IMR-90 (cell line): Measurements from ENCODE around the gene GMPPA. TPM values are rescaled to one million over a fixed set of nuclear protein-coding genes. Genes with fewer than 3 reads are reported as not detected.
A peak's percentile ranks its signal among the peaks of the same experiment; 100 is the strongest.

Experiments
- ATAC-seq: fragments of 200-7000 bp; cut with Tn5 transposase; 2 replicates; pipeline ENCODE4 v1.9.1; 2020; ENCODE audit warnings: low read depth, mild to moderate bottlenecking, moderate library complexity
- BruUV-seq: library from RNA; stranded (reverse); fragments of 400-500 nt; replicated peaks from 2 replicates; lab custom pipeline; 2021; lab: Mats Ljungman, UMichigan
- CTCF ChIA-PET: fragments of 300-600 bp; formaldehyde crosslinking; extraction: SDS; loops from one replicate; lab custom pipeline; 2021; ENCODE audit warnings: antibody characterized with exemption; lab: Yijun Ruan, JAX
- POLR2A ChIA-PET: fragments of 300-600 bp; sonication (Branson Sonifier 250); formaldehyde crosslinking; loops from one replicate; lab custom pipeline; 2022; ENCODE audit warnings: antibody characterized with exemption; ENCODE audit not compliant: unreplicated experiment; lab: Charles Lee
- DNase-seq: peaks from one replicate; pipeline ENCODE4 v3.0.0; 2013
- H2AFZ ChIP-seq: replicated peaks from 2 replicates; pipeline ENCODE3; 2013; ENCODE audit warnings: low read length, mild to moderate bottlenecking; ENCODE audit not compliant: poor library complexity
- H2AK5ac ChIP-seq: 2 replicates; pipeline ENCODE4 v1.6.1; 2013; ENCODE audit warnings: low read depth, low read length, inconsistent platforms
- H2AK9ac ChIP-seq: replicated peaks from 2 replicates; pipeline ENCODE3; 2013; ENCODE audit warnings: mild to moderate bottlenecking, low read depth, low read length, moderate library complexity; ENCODE audit not compliant: poor library complexity
- H2BK120ac ChIP-seq: 2 replicates; pipeline ENCODE4 v1.6.1; 2013; ENCODE audit warnings: low read depth, low read length, inconsistent platforms
- H2BK15ac ChIP-seq: 3 replicates; pipeline ENCODE4 v1.6.1; 2013; ENCODE audit warnings: low read depth, low read length, inconsistent platforms
- H2BK20ac ChIP-seq: 2 replicates; pipeline ENCODE4 v1.6.1; 2013; ENCODE audit warnings: low read depth, mild to moderate bottlenecking, inconsistent platforms, low read length, moderate library complexity
- H2BK5ac ChIP-seq: 2 replicates; pipeline ENCODE4 v1.6.1; 2013; ENCODE audit warnings: mild to moderate bottlenecking, low read depth, low read length, inconsistent platforms; ENCODE audit not compliant: poor library complexity, severe bottlenecking
- H3K14ac ChIP-seq: replicated peaks from 2 replicates; pipeline ENCODE4 v1.6.1; 2013; ENCODE audit warnings: low read depth, low read length, inconsistent platforms
- H3K18ac ChIP-seq: 2 replicates; pipeline ENCODE4 v1.6.1; 2013; ENCODE audit warnings: low read depth, low read length, control low read depth
- H3K23ac ChIP-seq: 2 replicates; pipeline ENCODE4 v1.6.1; 2013; ENCODE audit warnings: low read depth, low read length, inconsistent platforms
- H3K27ac ChIP-seq: 2 replicates; pipeline ENCODE4 v1.5.1; 2013; ENCODE audit warnings: mild to moderate bottlenecking, control low read depth, low read length; ENCODE audit not compliant: insufficient read depth
- H3K27me3 ChIP-seq: 2 replicates; pipeline ENCODE4 v1.6.1; 2013; ENCODE audit warnings: low read length; ENCODE audit not compliant: control insufficient read depth, insufficient read depth
- H3K36me3 ChIP-seq: 2 replicates; pipeline ENCODE4 v1.6.1; 2013; ENCODE audit warnings: low read length, mixed read lengths; ENCODE audit not compliant: control insufficient read depth, insufficient read depth
- H3K4ac ChIP-seq: 2 replicates; pipeline ENCODE4 v1.6.1; 2013; ENCODE audit warnings: low read depth, low read length, inconsistent platforms
- H3K4me1 ChIP-seq: 2 replicates; pipeline ENCODE4 v1.6.1; 2013; ENCODE audit warnings: low read length, mixed read lengths; ENCODE audit not compliant: control insufficient read depth, insufficient read depth
- H3K4me2 ChIP-seq: 2 replicates; pipeline ENCODE4 v1.6.1; 2013; ENCODE audit warnings: low read depth, mild to moderate bottlenecking, control low read depth, low read length, moderate library complexity
- H3K4me3 ChIP-seq: 2 replicates; pipeline ENCODE4 v1.5.1; 2013; ENCODE audit warnings: low read depth, mild to moderate bottlenecking, control low read depth, low read length, moderate library complexity; ENCODE audit not compliant: insufficient read depth
- H3K56ac ChIP-seq: 2 replicates; pipeline ENCODE4 v1.6.1; 2013; ENCODE audit warnings: low read length, inconsistent platforms; ENCODE audit not compliant: insufficient read depth; ENCODE audit errors: extremely low read depth
- H3K79me1 ChIP-seq, 2 experiments: 2 replicates each; pipeline ENCODE4 v1.6.1; 2013; ENCODE audit warnings: low read length in 2 of 2, inconsistent platforms in 1 of 2, low read depth in 1 of 2
- H3K9ac ChIP-seq: 2 replicates; pipeline ENCODE4 v1.6.1; 2013; ENCODE audit warnings: low read depth, low read length, control low read depth
- H3K9me1 ChIP-seq: 2 replicates; pipeline ENCODE4 v1.6.1; 2013; ENCODE audit warnings: low read length, inconsistent platforms; ENCODE audit not compliant: insufficient read depth
- H3K9me3 ChIP-seq: 2 replicates; pipeline ENCODE4 v1.6.1; 2013; ENCODE audit warnings: low read length; ENCODE audit not compliant: control insufficient read depth, insufficient read depth
- H4K20me1 ChIP-seq: 2 replicates; pipeline ENCODE4 v1.6.1; 2013; ENCODE audit warnings: low read length, inconsistent platforms; ENCODE audit not compliant: insufficient read depth
- H4K5ac ChIP-seq: 2 replicates; pipeline ENCODE4 v1.6.1; 2013; ENCODE audit warnings: mild to moderate bottlenecking, low read depth, low read length, control low read depth
- H4K8ac ChIP-seq, 2 experiments: 2 replicates each; pipeline ENCODE4 v1.6.1; 2013; ENCODE audit warnings: low read depth in 2 of 2, low read length in 2 of 2, control low read depth in 1 of 2, inconsistent platforms in 1 of 2
- H4K91ac ChIP-seq: 2 replicates; pipeline ENCODE4 v1.6.1; 2013; ENCODE audit warnings: low read depth, low read length, inconsistent platforms; ENCODE audit not compliant: insufficient read depth
- BHLHE40 ChIP-seq: fragments of 150-350 bp; IDR thresholded peaks from 2 replicates; pipeline ENCODE4 v1.6.1; 2016; ENCODE audit warnings: mild to moderate bottlenecking, low read depth, low read length
- FOS ChIP-seq: fragments of 150-350 bp; IDR thresholded peaks from 2 replicates; pipeline ENCODE4 v1.6.1; 2016; ENCODE audit warnings: low read depth, low read length
- MAFK ChIP-seq: IDR thresholded peaks from 2 replicates; pipeline ENCODE4 v1.6.1; 2012; ENCODE audit warnings: low read depth, low read length, improper control_type of control experiment
- MAZ ChIP-seq: IDR thresholded peaks from 2 replicates; pipeline ENCODE4 v1.6.1; 2012; ENCODE audit warnings: low read depth, mild to moderate bottlenecking, low read length, improper control_type of control experiment, moderate library complexity, borderline replicate concordance
- MXI1 ChIP-seq: IDR thresholded peaks from 2 replicates; pipeline ENCODE4 v1.6.1; 2012; ENCODE audit warnings: low read depth, mild to moderate bottlenecking, low read length, moderate library complexity, borderline replicate concordance
- NFE2L2 ChIP-seq: fragments of 150-350 bp; IDR thresholded peaks from 2 replicates; pipeline ENCODE4 v1.6.1; 2016; ENCODE audit warnings: low read depth, mild to moderate bottlenecking, low read length
- POLR2A ChIP-seq: IDR thresholded peaks from 2 replicates; pipeline ENCODE4 v1.6.1; 2012; ENCODE audit warnings: mild to moderate bottlenecking, low read depth, low read length
- RAD21 ChIP-seq: IDR thresholded peaks from 2 replicates; pipeline ENCODE4 v1.6.1; 2012; ENCODE audit warnings: low read length, improper control_type of control experiment
- RCOR1 ChIP-seq: IDR thresholded peaks from 2 replicates; pipeline ENCODE4 v1.6.1; 2012; ENCODE audit warnings: mild to moderate bottlenecking, low read length, improper control_type of control experiment; ENCODE audit not compliant: insufficient replicate concordance
- SMC3 ChIP-seq: fragments of 150-350 bp; IDR thresholded peaks from 2 replicates; pipeline ENCODE4 v1.6.1; 2016; ENCODE audit warnings: low read depth, mild to moderate bottlenecking, antibody characterized with exemption, low read length, moderate library complexity
- WGBS, 2 experiments: methylation state at CpG; one replicate each; pipeline versions ENCODE4 v1.1.5 to v1.1.7; 2013; ENCODE audit warnings: missing lambda C conversion rate in 2 of 2; ENCODE audit not compliant: insufficient read length in 1 of 2; ENCODE audit errors: extremely low coverage in 2 of 2; 5-methylcytosine and 5-hydroxymethylcytosine counted together
- dilution Hi-C: fragments of 300-500 bp; cut with HindIII; formaldehyde crosslinking; loops from one replicate; pipeline ENCODE4 v1.14.3; 2018; ENCODE audit warnings: low sequenced_read_pairs; ENCODE audit not compliant: unreplicated experiment
- in situ Hi-C: fragments of 300-500 bp; cut with MboI; formaldehyde crosslinking; loops from 3 replicates; pipeline ENCODE4 v1.14.3; 2019; ENCODE audit warnings: low sequenced_read_pairs, inconsistent platforms, mixed read lengths
- intact Hi-C: fragments of 100-400 bp; cut with micrococcal nuclease; formaldehyde crosslinking; loops from 2 replicates; pipeline ENCODE4 v1.10.0; 2022
- polyA plus RNA-seq, 3 experiments: library from polyadenylated mRNA; depleted of rRNA; stranded (reverse); fragments of >200 nt; gene quantifications; 2 replicates each; pipeline ENCODE4 v1.2.3, GENCODE V29; 2012; ENCODE audit warnings: low replicate concordance in 1 of 3
- total RNA-seq: library from RNA; depleted of rRNA; stranded (reverse); fragments of >200 nt; gene quantifications from 2 replicates; pipeline ENCODE4 v1.2.3, GENCODE V29; 2012

Gene GMPPA
- total and polyA plus RNA-seq, 2 of the 4 experiments (the other 2 are of a cell fraction): 103 to 134 TPM

GRCh38 chr2:219451661-219452360 lies 46.9 kb upstream of the GMPPA start:
- WGBS, 2 experiments: 54% methylated on average over 5 of the region's 18 CpGs; no CpG with 5 or more reads in 1 of the 2 experiments
- POLR2A ChIA-PET: interaction anchor here (1.4 kb wide), 1 partner anchor 47 kb away, joined by 3 read pairs; the partner anchor contains the start of gene GMPPA
- no peak overlapping the region for H3K4me2 ChIP-seq

More at GRCh38 chr2:219451661-219452360, 46.9 kb upstream of the GMPPA start:
- Histone ChIP-seq H3K14ac (peak overlapping the region; percentile 97), H3K4me3 (no peak overlapping the region), H3K9ac (peak overlapping the region; percentile 9; the same call in 1 of the 2 replicates), H3K36me3 (peaks cover 38% of the 10 kb centered on the region), H4K91ac (peak overlapping the region; percentile 97), H3K4me1 (peaks cover 27% of the 10 kb centered on the region), H2AK5ac (peak overlapping the region; percentile 100), H2AFZ (no peak overlapping the region), H2BK120ac (peak overlapping the region; percentile 97), H3K23ac (peak overlapping the region; percentile 53; the same call in 1 of the 2 replicates), H2BK5ac (peak overlapping the region; percentile 93), H3K9me1 (peaks cover 29% of the 10 kb centered on the region), H3K9me3 (no peaks in the 10 kb centered on the region), H3K79me1 (peaks cover 12 to 37% of the 10 kb centered on the region in 2 experiments), H3K4ac (peak overlapping the region; percentile 99), H4K20me1 (no peaks in the 10 kb centered on the region; the same call in 1 of the 2 replicates), H2AK9ac (peak overlapping the region; percentile 94), H3K27me3 (no peaks in the 10 kb centered on the region), H3K18ac (peak overlapping the region; percentile 81), H4K5ac (peak overlapping the region; percentile 78), H2BK15ac (peak overlapping the region; percentile 99), H4K8ac (peak overlapping the region; percentile 59 to 92), H3K56ac (peak overlapping the region; percentile 64; the same call in 1 of the 2 replicates), H2BK20ac (peak overlapping the region; percentile 97), H3K27ac (peak overlapping the region; percentile 86)
- peak; percentile 18 for DNase-seq
- dilution Hi-C loops (no loop called here), in situ Hi-C loops (no loop called here), intact Hi-C loops (loop anchor here (2.0 kb wide), 1 partner anchor 49 kb away; no protein-coding TSS in a partner anchor)
- CTCF ChIA-PET: no interaction called here
- no peak for ATAC-seq
- BruUV-seq: no TSS peak
- TF ChIP-seq FOS: no peak
- no peak for TF ChIP-seq RCOR1
- no peak for TF ChIP-seq POLR2A
- TF ChIP-seq MAFK: no peak
- no peak for TF ChIP-seq NFE2L2
- TF ChIP-seq BHLHE40: no peak
- TF ChIP-seq RAD21: no peak
- TF ChIP-seq SMC3: no peak
- TF ChIP-seq MAZ: no peak
- no peak for TF ChIP-seq MXI1
